Neural cell (in vitro differentiated cells): ENCODE data around the gene TMEM183A. TPM values are rescaled to one million over a fixed set of nuclear protein-coding genes. Genes with fewer than 3 reads are reported as not detected.

ENCODE experiments used
- H2AFZ ChIP-seq: fragments of 200-600, 300-800 bp; sonication (generic), shearing (Covaris generic); 2 replicates; pipeline ENCODE4 v1.6.0; 2014; ENCODE audit warnings: low read depth, mild to moderate bottlenecking, antibody characterized with exemption, low read length, moderate library complexity
- H3F3A ChIP-seq: fragments of 200-600 bp; shearing (Covaris generic); 2 replicates; pipeline ENCODE4 v1.6.1; 2016; ENCODE audit warnings: mild to moderate bottlenecking, moderate library complexity, mixed read lengths, antibody characterized with exemption, low read length; ENCODE audit not compliant: insufficient read depth, poor library complexity, severe bottlenecking
- H3K27ac ChIP-seq: fragments of 200-600, 300-800 bp; sonication (generic), shearing (Covaris generic); 2 replicates; pipeline ENCODE4 v1.5.1; 2014; ENCODE audit warnings: mild to moderate bottlenecking, low read length, moderate library complexity
- H3K27me3 ChIP-seq: fragments of 300-800, 200-600 bp; sonication (generic), shearing (Covaris generic); 2 replicates; pipeline ENCODE4 v1.6.0; 2014; ENCODE audit warnings: mild to moderate bottlenecking, low read depth, low read length, moderate library complexity; ENCODE audit not compliant: insufficient read depth
- H3K36me3 ChIP-seq: fragments of 300-800, 200-600 bp; sonication (generic), shearing (Covaris generic); 2 replicates; pipeline ENCODE4 v1.5.1; 2014; ENCODE audit warnings: mild to moderate bottlenecking, antibody characterized with exemption, low read length, moderate library complexity; ENCODE audit not compliant: insufficient read depth
- H3K4me2 ChIP-seq: fragments of 300-800, 200-600 bp; sonication (generic), shearing (Covaris generic); 2 replicates; pipeline ENCODE4 v1.6.0; 2014; ENCODE audit warnings: mild to moderate bottlenecking, low read length
- H3K4me3 ChIP-seq: fragments of 300-800, 200-600 bp; sonication (generic), shearing (Covaris generic); 2 replicates; pipeline ENCODE4 v1.5.1; 2014; ENCODE audit warnings: mild to moderate bottlenecking, low read length, moderate library complexity
- H3K79me2 ChIP-seq: fragments of 200-600 bp; shearing (Covaris generic); replicated peaks from 2 replicates; pipeline ENCODE4 v1.6.0; 2014; ENCODE audit warnings: mild to moderate bottlenecking, low read length, moderate library complexity; ENCODE audit not compliant: insufficient read depth
- H3K9ac ChIP-seq: fragments of 300-800, 200-600 bp; sonication (generic), shearing (Covaris generic); 2 replicates; pipeline ENCODE4 v1.6.1; 2016; ENCODE audit warnings: mild to moderate bottlenecking, low read length, mixed read lengths
- H3K9me2 ChIP-seq: fragments of 200-600 bp; shearing (Covaris generic); 2 replicates; pipeline ENCODE4 v1.6.1; 2016; ENCODE audit warnings: mild to moderate bottlenecking, low read length, mixed read lengths; ENCODE audit not compliant: insufficient read depth
- H3K9me3 ChIP-seq: fragments of 200-600, 300-800 bp; sonication (generic), shearing (Covaris generic); 2 replicates; pipeline ENCODE4 v1.6.1; 2016; ENCODE audit warnings: mild to moderate bottlenecking, mixed run types, low read length, moderate library complexity, mixed read lengths
- H4K20me1 ChIP-seq: fragments of 200-600 bp; shearing (Covaris generic); 2 replicates; pipeline ENCODE4 v1.6.1; 2016; ENCODE audit warnings: mild to moderate bottlenecking, mixed run types; ENCODE audit not compliant: insufficient read depth
- CTCF ChIP-seq: fragments of 450-650 bp; IDR thresholded peaks from 2 replicates; pipeline ENCODE4 v1.5.1; 2014; ENCODE audit warnings: antibody characterized with exemption, mild to moderate bottlenecking, moderate library complexity; ENCODE audit not compliant: poor library complexity, severe bottlenecking
- EP300 ChIP-seq: fragments of 450-650 bp; conservative IDR thresholded peaks from 2 replicates; pipeline ENCODE4 v1.6.1; 2014; ENCODE audit warnings: antibody characterized with exemption, mild to moderate bottlenecking, moderate library complexity; ENCODE audit not compliant: poor library complexity, severe bottlenecking
- EZH2 ChIP-seq: fragments of 200-600, 300-800 bp; shearing (Covaris generic), sonication (generic); IDR thresholded peaks from 2 replicates; pipeline ENCODE4 v1.6.1; 2014; ENCODE audit warnings: antibody characterized with exemption, low read length, borderline replicate concordance, mild to moderate bottlenecking; ENCODE audit not compliant: insufficient read depth, poor library complexity, severe bottlenecking
- POLR2AphosphoS5 ChIP-seq: IDR thresholded peaks from 2 replicates; pipeline ENCODE4 v1.6.1; 2012
- RAD21 ChIP-seq: fragments of 450-650 bp; conservative IDR thresholded peaks from 2 replicates; pipeline ENCODE4 v1.6.1; 2014; ENCODE audit warnings: antibody characterized with exemption, mild to moderate bottlenecking, moderate library complexity
- REST ChIP-seq: IDR thresholded peaks from 2 replicates; pipeline ENCODE4 v1.6.1; 2012; ENCODE audit warnings: borderline replicate concordance
- TAF1 ChIP-seq: IDR thresholded peaks from 2 replicates; pipeline ENCODE4 v1.6.1; 2012; ENCODE audit warnings: low read depth
- polyA plus RNA-seq: library from polyadenylated mRNA; depleted of rRNA; stranded (reverse); fragments of >200 nt; gene quantifications from 2 replicates; pipeline ENCODE4 v1.2.3, GENCODE V29; 2014

The TMEM183A gene
- polyA plus RNA-seq, 1 donor from 2014 or later: 237 TPM

GRCh38 chr1:203065191-203065590 lies 58.0 kb downstream of the TMEM183A start:
- H3K79me2 ChIP-seq: no peaks in the 10 kb centered on the region
- H3K9ac ChIP-seq: no peak overlapping the region
- no peak overlapping the region for H3K4me3 ChIP-seq
- no peaks in the 10 kb centered on the region for H3K27me3 ChIP-seq
- H2AFZ ChIP-seq: no peak overlapping the region
- TF ChIP-seq RAD21: no peak
- TF ChIP-seq TAF1: no peak
- TF ChIP-seq REST: no peak
- TF ChIP-seq EP300: no peak
- H3K4me2 ChIP-seq: no peak overlapping the region
- H4K20me1 ChIP-seq: no peaks in the 10 kb centered on the region
- no peaks in the 10 kb centered on the region for H3K36me3 ChIP-seq
- H3F3A ChIP-seq: no peaks in the 10 kb centered on the region
- no peaks in the 10 kb centered on the region for H3K9me2 ChIP-seq
- no peaks in the 10 kb centered on the region for H3K9me3 ChIP-seq
- no peak overlapping the region for H3K27ac ChIP-seq

DNA sequence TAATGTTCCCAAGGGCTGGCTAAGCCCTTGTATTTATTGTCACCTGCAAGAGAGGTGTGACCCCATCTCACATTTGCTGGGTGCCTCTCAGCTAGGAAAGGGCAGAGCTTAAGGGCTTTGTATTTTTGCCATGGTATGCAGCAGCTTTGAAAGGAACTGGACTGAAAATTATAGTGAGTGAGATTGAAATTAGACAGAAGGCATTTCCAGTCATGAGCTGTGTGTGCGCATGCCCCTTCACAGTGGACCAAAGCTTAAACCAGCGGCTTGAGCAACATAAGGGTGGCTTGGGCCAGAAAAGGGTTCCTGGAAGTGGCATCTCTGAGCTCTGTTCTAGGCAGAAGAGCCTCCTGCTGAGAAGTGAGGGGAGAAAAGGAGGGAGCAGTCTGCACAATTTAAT lies 58.8 kb downstream of the TMEM183A start:
- Histone ChIP-seq H3K27ac (no peak overlapping the region), H3K9ac (no peak overlapping the region), H3K9me3 (no peaks in the 10 kb centered on the region), H3K36me3 (no peaks in the 10 kb centered on the region), H3F3A (no peaks in the 10 kb centered on the region), H3K9me2 (no peaks in the 10 kb centered on the region), H3K79me2 (no peaks in the 10 kb centered on the region), H3K4me2 (no peak overlapping the region), H2AFZ (no peak overlapping the region), H4K20me1 (no peaks in the 10 kb centered on the region), H3K4me3 (no peak overlapping the region), H3K27me3 (no peaks in the 10 kb centered on the region)
- no peak for TF ChIP-seq EZH2
- TF ChIP-seq EP300: no peak
- TF ChIP-seq REST: no peak
- TF ChIP-seq CTCF: no peak
- no peak for TF ChIP-seq POLR2AphosphoS5
